HG03108 (cell line): ENCODE measurements around the gene HBP1.
"Not testable (repeated sequence)": the region's sequence is repeated elsewhere in the genome, so short reads cannot be mapped to it uniquely, and the experiment has no call there.

Experiments used
- ATAC-seq: cut with Tn5 transposase; IDR thresholded peaks from one replicate; pipeline ENCODE4 v1.9.1; 2021; ENCODE audit warnings: moderate library complexity; ENCODE audit not compliant: unreplicated experiment

Gene HBP1

DNA sequence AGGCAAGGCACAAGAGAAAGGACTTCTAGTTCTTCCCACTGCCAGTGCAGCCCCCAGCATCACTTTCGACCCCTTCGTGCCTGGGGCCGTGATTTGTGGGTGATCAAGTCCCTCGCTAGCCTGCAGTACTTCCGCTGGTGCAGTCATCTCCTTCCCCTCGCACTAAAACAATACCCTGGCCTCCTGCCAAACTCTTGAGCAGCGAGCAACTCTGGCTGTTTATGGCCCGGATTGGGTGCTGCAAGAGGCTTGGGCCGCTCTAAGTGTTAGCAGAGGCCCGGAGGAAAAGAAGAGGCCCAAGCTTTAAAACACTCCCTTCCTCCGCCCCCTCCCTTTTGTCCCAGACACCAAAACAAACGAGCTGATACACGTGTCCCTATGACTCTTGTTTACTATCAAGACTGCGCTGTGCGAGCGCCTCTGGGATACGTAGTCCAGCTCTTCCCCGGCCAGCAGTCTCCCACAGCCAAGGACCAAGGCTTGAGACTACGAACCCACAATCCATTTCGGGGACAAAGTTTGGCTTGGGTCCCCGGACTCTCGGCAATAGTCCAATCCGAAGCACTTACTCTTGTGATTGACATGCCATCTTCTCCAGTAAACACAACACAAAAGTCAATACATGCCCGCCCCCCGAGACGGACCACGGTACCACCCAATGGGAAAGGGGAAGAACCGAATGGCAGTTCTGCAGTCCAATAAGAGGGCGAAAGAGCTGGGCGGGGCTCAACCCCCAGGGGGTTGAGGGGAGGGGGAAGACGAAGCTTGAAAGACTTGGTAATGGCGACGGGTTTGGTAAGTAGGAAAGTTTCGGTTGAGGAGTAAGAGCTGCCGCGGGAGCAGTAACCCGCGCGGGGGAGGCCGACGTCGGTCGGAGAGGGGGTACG, at the start of gene HBP1:
Gene HBP1 (plus strand): TSS at position 771 of the 887 bp plus-strand sequence. CDS start 10,891 bp downstream, outside the sequence.
- peak; percentile 83 for ATAC-seq

DNA sequence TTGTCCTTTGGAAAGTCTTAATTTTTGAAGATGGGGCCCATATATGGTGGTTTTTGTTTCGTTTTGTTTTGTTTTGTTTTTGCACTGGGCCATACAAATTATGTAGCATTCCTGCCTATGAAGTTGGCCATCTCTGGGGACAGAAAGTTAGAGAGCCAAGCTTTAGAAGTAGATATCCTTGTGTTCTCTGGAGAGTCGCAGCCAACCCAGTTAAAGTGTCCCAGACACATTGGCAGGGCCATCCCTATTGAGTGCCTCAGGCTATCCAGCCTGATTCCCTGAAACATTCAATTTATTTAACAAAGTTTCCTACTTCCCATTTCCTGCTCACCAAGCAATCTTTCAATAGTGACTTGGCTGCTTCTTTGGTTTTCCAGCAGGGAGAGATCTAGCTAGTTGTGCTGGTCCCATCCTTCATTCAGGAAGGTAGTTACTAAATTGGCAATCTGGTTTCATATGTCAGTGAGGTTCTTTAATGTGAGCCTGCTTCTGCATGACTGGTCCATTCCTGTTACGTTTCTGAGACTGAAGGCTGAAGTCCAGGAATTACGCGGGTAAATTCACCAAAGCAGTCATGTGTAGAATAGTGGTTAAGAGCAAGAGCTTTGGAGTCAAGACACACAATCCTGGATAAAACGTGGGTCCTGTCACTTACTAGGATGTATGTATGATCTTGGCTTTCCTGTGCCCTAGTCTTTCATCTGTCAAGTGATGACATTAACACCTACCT, 49.3 kb upstream of the HBP1 start:
- no peak for ATAC-seq

DNA sequence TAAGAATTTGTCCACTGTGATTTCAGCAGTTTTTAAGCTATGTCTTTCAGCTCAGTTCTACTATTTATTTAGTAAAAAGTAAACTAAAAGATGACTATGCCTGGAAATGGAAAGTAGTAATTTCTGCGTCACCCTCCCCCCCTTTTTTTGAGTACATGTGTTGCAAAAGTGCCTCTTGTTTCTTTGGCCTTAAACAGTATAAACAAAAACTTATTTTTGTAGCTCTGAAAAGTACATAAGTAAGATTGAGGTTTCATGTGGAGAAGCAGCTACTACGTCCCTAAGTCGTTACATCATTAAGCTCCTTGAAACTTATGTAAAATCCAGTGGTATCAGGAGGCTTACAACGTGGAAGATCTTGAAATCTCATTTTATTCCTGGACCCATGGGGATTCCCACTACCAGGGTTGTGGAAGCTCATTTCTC, 46.3 kb upstream of the HBP1 start:
- ATAC-seq: no peak

DNA sequence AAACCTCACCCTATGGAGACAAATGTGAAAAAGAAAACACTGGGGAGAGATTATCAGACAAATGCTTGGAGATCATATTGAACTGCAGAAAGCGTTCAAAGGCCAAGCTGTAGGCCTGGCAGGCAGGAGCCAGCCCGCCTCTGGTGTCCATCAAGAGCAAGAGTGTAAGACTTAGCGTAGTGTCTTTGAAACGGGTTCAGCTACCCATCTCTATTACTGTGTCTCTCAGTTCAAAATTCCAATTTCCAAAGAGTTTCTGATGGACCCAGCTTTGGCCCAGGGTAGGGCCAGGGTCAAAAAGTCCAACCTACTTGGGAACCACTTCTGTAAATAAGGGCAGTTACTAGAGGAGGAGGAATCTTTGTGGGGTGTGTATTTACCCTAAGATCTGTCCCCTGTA, 45.4 kb upstream of the HBP1 start:
- ATAC-seq: no peak

DNA sequence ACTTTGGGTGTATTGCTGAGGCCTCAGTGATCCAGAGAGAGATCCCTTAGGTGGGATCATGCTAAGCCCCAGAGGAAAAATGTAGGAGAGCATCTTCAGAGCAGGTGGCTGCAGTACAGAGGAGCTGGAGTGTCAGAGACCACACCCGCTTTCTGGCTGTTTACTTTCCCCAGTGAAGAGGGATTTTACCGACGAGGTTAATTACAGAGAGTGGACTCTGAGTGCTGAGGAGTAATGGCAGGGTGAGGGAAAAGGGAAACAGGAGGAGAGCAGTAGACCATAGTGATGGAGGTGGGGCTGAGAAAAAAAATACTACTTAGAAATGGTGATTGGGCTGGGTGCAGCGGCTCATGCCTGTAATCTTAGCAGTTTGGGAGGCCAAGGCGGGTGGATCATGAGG, 43.3 kb upstream of the HBP1 start:
- no peak for ATAC-seq

GRCh38 chr7:107128217-107128616, 40.6 kb upstream of the HBP1 start:
- ATAC-seq: no peak

DNA sequence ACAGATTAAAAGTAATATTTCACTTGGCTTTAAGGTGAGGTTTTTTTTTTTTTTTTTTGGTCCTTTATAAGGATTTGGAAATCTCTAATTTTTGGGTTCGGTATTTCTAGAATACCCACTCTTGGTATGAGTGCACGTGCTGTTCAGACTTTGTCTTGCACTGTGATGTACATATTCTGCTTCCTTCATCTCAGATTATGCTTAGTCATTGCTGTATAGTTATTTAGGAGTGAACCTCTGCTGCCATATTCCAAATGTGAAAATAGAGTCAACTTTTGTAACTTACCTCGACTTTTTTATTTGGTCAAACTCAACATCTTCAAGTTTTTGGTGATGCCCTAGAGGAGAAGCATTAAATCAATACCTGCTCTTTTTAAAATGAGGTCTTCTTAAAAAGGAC, 40.1 kb upstream of the HBP1 start:
- ATAC-seq: no peak

DNA sequence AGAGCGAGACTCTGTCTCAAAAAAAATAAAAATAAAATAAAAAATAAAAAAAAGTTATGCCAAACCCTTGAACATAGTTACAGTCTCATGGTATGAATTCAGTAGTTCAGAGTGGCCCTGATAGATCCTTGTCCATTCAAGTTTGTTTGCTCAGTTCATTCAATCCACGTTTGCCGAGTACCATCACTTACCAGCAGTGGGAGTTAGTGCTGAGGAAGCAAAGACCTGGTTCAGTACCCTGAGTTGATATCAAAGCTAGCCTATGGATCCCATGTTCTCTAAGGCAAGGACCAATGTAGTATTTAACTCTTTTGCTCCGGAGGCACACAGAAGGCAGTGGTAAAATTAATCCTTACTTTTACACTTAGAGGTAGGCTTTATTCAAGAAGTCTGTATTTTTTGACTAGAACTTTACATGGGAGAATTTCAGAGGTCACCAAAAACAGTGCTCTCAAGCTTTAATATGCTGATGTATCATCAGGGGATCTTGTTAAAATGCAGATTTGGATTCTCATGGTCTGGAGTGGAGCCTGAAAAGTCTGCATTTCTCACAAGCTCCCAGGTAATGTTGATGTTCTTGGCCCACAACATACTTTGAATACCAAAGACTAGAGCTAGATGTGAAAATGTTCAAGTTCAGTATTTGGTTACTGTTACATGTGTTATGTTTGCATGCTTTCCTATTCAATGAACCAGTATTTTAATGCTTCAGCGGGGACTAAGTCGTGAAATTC, 38.1 kb upstream of the HBP1 start:
- ATAC-seq: no peak

GRCh38 chr7:107133396-107133795, 35.4 kb upstream of the HBP1 start:
- ATAC-seq: no peak

DNA sequence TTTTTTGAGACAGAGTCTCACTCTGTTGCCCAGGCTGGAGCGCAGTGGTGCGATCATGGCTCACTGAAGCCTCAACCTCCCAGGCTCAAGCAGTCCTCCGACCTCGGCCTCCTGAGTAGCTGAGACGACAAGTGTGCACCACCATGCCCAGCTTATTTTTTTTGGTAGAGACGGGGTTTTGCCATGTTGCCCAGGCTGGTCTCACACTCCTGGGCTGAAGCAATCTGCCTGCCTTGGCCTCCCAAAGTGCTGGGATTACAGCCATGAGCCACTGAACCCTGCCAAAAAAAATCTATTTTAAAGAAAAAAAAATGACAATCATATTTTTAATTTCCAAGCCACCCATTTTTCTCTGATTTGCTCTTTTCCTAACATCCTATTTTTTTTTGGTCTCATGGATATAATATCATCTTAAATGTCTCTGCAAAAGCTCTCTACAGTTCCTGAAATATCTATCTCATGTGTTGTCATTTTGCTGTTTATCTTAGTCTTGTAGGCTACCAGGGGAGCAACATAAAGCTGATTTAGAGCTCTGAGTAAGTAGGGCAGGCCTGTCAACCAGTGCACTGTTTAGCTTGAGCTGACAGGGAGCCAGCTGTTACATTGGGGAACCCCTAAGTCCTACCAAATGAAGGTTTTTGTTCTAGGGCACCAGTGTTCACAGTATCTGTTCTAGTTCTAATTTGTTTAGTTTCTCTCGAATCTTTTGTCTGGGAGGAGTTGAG, 29.9 kb upstream of the HBP1 start:
- no peak for ATAC-seq

- ATAC-seq: not testable (repeated sequence)
Measured at GRCh38 chr7:107143875-107144274, 24.9 kb upstream of the HBP1 start.

DNA sequence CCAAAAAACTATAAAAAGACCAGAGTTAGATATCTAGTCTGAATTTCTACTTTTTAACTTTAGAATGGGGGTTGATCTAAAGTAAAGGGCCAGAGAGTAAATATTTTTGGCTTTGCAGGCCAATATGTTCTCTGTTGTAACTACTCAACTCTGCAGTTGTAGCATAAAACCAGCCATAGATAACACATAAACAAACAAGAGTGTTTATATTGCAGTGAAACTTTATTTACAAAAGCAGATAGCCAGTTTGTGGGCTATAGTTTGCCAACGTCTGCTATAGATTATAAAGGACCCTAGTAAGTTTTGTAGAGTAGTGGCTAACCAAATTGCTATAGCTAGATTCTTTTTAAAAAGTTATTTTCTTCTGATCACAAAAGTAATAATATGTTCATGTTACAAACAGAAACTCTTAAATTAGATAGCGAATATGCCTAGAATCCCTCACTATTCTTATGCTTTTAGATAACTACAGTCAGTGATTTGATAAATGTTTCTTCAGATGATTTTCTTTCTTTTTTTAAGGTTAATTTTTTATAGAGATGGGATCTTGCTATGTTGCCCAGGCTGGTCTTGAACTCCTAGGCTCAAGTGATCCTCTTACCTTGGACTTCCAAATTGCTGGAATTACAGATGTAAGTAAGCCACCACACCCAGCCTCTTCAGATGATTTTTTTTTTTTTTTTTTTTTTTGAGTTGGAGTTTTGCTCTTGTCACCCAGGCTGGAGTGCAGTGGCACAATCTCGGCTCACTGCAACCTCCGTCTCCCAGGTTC, 23.6 kb upstream of the HBP1 start:
- no peak for ATAC-seq

DNA sequence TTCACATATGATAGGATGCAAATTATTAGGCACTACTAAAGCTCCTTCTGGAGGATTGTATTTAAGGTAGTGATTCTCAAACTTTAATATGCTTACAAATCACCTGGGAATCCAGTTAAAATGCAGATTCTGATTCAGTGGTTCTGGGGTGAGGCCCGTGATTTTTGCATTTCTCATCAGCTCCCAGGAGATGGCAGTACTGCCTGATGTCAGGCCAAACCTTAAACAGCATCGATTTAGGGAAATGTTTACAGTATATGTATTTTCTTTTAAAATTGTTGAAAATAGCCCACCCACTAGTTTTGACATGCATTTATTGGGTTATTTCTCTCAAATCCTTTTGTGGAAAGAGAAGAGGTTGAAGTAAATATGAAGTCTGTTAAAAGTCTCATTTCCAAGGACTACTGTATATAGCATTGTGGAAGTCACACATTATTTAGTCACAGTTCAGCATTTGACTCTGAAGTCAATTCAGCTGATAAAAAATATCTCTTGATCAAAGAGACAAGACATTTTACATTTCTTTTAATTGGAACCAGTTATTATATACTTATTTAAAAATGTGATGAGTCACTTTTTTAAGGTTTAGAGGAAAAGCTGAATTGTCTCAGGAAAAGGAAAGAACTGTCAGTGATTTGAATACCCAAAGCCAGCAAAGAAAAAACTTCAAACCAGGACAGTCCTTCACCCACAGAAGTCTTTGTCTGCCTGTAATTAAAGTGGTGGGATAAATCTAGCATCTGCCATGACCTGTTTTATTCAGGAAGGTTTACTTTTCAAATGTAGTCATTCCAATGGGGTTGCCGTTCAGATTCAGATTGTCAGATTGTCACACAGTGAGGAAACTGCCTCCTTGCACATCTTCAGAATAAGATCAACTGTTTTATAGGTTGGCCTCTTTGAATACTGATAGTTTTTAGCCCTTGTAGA, 21.1 kb upstream of the HBP1 start:
- ATAC-seq: no peak

- ATAC-seq: no peak
Measured at GRCh38 chr7:107148721-107149120, 20.1 kb upstream of the HBP1 start.

DNA sequence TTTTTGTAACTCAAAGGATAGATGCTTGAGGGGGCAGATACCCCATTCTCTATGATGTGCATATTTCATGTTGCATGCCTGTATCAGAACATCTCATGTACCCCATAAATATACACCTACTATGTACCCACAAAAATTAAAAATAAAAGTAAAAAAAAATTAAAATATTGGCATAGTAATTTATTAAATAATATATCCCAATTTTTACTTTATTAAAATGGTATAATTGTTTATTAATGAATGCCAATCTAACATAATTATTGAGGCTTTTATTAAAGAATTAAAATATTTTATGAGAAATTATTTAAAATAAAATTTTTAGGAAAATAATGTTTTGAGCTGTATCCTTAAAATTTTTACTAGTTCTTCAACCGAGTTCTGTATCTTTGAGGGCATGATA, 18.9 kb upstream of the HBP1 start:
- no peak for ATAC-seq

DNA sequence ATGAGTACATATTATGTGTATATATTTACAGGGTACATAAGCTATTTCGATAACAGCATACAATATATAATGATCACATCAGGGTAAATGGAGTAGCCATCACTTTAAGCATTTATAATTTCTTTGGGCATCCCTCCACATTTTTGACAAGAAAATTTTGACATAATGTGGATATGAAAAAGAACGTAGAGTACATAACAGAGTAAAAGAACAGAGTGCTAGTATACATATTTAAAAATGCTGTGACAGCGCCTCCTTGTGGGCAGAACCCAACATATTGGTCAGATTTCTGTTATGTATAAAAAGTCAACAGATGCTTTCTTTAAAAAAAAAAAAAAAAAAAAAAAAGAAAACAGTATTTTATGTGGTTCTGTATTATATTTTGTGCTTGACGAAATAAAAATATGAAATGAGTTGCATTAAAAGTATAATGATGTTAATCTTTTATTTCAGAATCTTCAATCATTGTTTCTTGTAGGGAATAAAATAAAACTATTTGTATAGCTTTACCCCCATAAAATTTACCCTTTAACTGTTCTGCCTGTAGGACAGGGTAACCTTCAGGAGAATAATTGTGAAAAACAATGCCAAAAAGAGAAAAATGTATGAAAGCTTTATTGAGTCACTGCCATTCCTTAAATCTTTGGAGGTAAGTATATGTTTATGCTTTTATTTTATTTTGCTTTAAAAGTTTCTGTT, 18.3 kb upstream of the HBP1 start:
- no peak for ATAC-seq

DNA sequence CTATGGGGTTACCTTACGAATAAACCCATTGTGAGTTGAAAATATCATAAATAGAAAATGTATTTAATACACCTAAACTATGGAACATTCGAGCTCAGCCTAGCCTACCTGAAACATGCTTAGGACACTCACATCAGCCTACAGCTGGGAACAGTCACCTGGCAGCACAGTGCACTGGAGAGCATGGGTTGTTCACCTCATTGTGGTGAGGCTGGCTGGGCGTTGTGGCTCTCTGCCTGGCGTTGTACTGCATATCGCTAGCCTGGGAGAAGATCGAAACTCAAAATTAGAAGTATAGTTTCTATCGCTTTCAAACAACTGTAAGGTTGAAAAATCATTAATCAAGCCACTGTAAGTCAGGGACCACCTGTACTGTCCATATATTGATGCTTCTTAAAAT, 17.3 kb upstream of the HBP1 start:
- ATAC-seq: no peak

- no peak for ATAC-seq
Measured at GRCh38 chr7:107152011-107152410, 16.8 kb upstream of the HBP1 start.
